HL-60 (cell line): ENCODE data around the gene OR4D1.

Source experiments
- GABPA ChIP-seq: IDR thresholded peaks from 2 replicates; pipeline ENCODE4 v1.6.1; 2012; ENCODE audit warnings: low read depth
- POLR2AphosphoS5 ChIP-seq: IDR thresholded peaks from 2 replicates; pipeline ENCODE4 v1.6.1; 2012; ENCODE audit warnings: low read depth
- SPI1 ChIP-seq: IDR thresholded peaks from 2 replicates; pipeline ENCODE4 v1.6.1; 2012; ENCODE audit warnings: low read depth, mild to moderate bottlenecking, borderline replicate concordance
- TF ChIP-seq, protein P1 (sequence below): IDR thresholded peaks from one replicate; pipeline ENCODE4 v1.5.1; 2011; ENCODE audit warnings: low read length, control low read depth, inconsistent platforms; ENCODE audit not compliant: insufficient read depth
- TF ChIP-seq, protein P2 (sequence below): IDR thresholded peaks from 2 replicates; pipeline ENCODE4 v1.6.1; 2012; ENCODE audit warnings: low read depth; ENCODE audit not compliant: insufficient replicate concordance

DNA sequence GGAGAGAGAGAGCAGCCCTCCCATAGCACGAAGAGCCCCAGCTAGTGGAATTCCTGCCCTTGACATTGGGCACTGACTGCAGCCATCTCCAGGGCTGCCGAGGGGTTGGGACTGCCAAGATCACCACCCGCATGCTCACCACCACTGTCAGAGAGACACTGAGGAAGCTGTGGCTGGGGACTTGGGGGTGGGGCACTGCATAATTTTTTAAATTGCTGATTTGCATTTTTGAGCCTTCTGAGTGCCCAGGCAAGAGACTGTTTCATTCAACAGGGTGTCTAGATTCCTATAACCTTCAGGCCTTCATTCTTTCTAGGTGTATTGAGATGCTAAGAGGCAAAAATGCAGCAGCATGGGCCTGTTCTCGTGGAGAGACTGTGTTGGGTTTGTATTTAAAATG lies 35.3 kb downstream of the OR4D1 start:
- TF ChIP-seq, protein P1, sequence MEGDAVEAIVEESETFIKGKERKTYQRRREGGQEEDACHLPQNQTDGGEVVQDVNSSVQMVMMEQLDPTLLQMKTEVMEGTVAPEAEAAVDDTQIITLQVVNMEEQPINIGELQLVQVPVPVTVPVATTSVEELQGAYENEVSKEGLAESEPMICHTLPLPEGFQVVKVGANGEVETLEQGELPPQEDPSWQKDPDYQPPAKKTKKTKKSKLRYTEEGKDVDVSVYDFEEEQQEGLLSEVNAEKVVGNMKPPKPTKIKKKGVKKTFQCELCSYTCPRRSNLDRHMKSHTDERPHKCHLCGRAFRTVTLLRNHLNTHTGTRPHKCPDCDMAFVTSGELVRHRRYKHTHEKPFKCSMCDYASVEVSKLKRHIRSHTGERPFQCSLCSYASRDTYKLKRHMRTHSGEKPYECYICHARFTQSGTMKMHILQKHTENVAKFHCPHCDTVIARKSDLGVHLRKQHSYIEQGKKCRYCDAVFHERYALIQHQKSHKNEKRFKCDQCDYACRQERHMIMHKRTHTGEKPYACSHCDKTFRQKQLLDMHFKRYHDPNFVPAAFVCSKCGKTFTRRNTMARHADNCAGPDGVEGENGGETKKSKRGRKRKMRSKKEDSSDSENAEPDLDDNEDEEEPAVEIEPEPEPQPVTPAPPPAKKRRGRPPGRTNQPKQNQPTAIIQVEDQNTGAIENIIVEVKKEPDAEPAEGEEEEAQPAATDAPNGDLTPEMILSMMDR = no peak
- TF ChIP-seq, protein P2, sequence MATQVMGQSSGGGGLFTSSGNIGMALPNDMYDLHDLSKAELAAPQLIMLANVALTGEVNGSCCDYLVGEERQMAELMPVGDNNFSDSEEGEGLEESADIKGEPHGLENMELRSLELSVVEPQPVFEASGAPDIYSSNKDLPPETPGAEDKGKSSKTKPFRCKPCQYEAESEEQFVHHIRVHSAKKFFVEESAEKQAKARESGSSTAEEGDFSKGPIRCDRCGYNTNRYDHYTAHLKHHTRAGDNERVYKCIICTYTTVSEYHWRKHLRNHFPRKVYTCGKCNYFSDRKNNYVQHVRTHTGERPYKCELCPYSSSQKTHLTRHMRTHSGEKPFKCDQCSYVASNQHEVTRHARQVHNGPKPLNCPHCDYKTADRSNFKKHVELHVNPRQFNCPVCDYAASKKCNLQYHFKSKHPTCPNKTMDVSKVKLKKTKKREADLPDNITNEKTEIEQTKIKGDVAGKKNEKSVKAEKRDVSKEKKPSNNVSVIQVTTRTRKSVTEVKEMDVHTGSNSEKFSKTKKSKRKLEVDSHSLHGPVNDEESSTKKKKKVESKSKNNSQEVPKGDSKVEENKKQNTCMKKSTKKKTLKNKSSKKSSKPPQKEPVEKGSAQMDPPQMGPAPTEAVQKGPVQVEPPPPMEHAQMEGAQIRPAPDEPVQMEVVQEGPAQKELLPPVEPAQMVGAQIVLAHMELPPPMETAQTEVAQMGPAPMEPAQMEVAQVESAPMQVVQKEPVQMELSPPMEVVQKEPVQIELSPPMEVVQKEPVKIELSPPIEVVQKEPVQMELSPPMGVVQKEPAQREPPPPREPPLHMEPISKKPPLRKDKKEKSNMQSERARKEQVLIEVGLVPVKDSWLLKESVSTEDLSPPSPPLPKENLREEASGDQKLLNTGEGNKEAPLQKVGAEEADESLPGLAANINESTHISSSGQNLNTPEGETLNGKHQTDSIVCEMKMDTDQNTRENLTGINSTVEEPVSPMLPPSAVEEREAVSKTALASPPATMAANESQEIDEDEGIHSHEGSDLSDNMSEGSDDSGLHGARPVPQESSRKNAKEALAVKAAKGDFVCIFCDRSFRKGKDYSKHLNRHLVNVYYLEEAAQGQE = no peak
- TF ChIP-seq POLR2AphosphoS5 = no peak
- TF ChIP-seq SPI1 = no peak
- no peak for TF ChIP-seq GABPA
